SK-MEL-5 (cell line): ENCODE measurements around the gene KCNJ4. TPM values are rescaled to one million over a fixed set of nuclear protein-coding genes. Genes with fewer than 3 reads are reported as not detected.

Experiments used
- DNase-seq: peaks from one replicate; pipeline ENCODE4 v3.0.0-alpha.2; 2016; ENCODE audit warnings: low read depth, low spot score
- in situ Hi-C: cut with HindIII; loops from 2 replicates; pipeline ENCODE4 v1.10.0; 2016; ENCODE audit warnings: low sequenced_read_pairs, high pct_unique_total_duplicates, low pct_unique_long_range_greater_than_20kb
- total RNA-seq: library from RNA; depleted of rRNA; stranded (reverse); fragments of >200 nt; shearing (Covaris generic); gene quantifications from 2 replicates; pipeline ENCODE4 v1.2.3, GENCODE V29; 2014

The KCNJ4 gene
- total RNA-seq, 1 experiment from 2014 or later = 0.29 TPM

DNA sequence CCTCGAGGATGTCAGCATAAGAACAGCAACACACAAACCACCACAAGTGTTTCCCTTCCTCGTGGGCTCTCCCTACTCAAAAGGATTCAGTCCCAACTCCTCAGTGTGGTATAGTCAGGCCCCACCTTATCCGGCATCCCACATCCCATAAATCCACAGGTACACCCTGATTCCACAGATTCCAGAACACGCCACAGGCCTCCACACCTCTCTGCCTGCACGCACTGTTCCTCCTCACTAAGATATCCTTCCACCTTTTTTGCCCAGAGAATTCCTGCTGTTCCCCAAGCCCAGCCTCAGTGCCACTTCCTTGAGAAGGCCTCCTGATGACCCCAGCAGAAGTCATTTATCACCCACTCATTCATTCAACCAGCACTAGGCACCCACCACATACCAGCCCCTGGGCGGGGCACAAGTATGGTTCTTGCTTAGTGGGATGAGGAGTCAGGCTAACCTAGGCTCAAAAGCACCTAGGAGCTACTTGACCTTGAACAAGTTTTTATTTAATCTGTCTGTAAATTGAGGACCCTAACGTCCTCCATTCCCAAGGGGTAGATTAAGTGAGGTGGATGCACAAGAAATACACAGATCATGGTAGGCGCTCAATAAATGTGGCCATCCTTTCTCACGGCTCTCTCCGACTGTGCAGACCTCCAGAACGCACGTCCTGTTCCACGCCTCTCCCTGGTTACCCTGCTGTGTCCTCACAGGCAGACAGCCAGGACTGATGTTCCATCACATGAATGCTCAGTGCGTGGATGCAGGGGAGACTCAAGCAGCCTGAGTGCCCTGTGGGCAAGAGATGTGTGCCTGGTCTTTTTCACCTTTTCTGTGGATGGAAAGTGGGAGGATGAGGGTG, 2.1 kb upstream of the KCNJ4 start:
- in situ Hi-C loops = no loop called here

DNA sequence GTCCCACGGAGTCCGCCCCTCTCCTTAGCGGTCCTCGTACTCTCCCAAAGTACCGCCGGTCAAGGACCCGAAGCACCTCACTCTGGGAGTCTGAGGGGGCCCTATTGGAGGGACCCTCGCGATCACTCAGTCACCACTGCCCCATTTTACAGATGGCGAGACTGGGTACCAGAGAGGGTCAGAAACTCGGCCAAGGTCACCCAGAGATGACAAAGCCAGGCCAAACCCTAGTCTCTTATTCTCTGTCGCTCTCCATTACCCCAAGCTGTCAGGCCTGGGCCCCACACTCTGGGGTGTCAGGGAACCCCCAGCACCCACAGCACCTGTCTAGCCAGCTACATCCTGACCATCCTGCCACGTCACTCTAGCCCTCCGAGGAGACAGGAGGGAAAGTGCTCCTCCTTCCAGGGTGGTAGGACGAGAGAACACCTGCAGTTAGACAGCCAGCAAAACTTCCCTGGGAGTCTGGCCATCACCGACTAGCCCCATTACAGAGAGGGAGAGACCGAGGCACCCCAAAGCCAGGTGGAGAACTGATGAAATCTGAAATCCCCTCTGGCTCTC, 1.4 kb upstream of the KCNJ4 start:
- DNase-seq = no peak
- in situ Hi-C loops = no loop called here

More for the DNA sequence above, 2.1 kb upstream of the KCNJ4 start:
- DNase-seq = no peak

DNA sequence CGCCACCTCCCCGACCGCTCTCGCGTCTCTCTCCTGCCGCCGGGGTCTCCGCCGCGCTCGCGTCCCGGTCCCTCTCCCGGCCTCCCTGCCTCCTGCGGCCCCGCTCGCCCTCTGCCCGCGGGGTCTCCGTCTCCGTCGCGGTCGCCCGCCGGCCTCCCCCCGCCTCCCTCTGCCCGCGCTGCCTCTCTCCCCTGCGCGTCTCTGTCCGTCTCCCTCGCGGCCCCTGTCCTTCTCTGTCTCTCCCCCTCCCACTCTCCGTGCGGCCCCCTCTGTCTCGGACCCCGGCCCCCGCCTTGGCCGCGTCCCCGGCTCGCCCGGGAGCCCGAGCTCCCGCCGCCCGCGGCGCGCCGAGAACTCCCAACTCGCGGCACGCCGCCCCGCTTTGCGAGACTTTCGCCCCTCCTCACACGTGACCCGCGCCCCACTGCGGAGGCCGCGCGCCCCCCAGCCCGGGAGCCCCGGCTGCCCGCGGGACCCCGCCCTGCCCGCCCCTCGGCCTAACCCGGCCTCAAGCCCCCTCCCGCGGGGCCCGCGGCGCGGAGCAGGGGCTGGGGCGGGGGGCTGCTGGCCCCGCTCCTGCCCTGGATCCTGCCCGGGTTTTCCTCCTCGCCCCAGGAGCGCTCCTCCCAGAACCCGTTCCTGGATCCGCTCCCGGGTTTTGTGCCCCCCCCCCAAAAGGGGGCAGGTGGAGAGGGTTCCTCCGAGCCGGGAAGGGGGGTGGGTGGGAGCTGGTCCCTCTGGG, 702 bp upstream of the KCNJ4 start:
- DNase-seq = peak; percentile 60
- in situ Hi-C loops = no loop called here

DNA sequence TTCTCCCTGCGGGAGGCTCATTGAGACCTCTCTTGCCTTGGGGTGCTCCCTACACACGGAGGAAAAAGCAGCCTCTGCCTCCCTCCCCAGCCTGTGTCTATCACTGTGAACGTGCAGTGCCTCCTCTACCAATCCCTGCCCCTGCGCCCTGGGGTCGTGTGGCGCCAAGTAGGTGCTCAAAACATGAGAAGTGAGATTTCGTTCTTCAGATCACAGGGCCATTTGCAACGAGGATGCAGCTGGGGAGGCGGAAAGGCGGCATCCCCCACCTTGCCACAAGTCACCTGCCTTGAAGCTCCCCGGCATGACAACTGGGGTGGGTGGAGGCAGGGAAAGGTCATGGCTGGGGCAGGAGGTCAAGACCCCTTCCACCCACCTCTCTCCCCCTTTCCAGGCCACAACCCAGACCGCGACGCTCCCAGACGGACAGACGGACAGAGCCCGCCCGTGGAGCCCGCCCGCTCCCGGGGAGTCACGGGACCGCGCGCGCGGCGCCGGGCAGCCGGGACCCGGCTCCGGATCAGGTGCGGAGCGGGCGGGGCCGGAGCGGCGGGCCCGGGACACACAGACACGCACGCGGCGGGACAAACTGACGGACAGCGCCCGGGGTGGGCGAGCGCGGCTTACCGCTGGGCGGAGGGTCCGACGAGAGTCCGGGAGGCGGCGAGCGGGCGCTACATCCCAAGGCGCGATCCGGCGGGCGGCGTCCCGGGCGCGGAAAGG, 485 bp downstream of the KCNJ4 start:
- in situ Hi-C loops = no loop called here
- no peak for DNase-seq

DNA sequence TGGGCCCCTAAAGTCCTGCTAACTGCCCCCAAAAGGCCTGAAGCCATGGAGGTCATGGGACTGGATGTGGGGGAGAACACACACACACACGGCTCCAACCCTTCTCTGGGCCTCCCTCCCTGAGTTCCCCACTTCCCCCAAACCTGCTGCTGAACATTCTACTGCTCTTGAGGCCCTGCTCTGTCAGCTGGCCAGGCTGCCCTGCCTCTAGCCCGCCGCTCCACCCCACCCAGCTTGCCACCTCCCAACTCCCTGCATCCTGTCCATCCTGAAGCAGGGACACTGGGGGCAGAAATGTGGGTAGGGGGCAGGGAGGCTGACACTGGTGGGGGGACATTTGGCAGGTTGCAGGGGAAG, 1.0 kb downstream of the KCNJ4 start:
- in situ Hi-C loops = no loop called here
- no peak for DNase-seq

DNA sequence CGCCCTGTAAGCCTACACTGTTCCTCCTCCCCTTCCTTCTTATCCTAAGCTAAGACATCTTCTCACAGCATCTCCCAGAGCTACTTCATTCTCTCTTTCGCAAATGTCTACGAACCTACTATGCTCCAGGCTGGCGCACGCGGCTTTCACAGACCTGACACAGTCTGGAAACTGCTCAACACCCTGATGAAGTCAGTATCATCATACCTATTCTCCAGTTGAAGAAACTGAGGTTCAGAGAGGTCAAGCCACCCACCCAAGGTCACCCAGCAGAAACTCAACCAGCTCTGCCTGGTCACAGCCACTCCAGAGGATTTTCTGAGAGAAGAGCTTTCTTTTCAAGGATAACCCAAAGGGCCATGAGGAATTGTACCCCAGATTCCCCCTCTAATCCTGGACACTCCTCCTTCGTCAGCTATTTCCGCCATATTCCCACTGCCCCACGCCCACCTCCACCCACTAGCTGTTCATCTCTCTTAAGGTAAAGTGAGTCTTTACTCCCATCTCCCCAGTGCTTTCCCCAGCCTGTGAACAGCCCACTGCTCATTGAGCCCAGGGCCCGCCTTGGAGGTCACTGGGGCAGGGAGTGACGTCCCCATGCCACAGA, 1.8 kb downstream of the KCNJ4 start:
- in situ Hi-C loops = no loop called here
- no peak for DNase-seq

DNA sequence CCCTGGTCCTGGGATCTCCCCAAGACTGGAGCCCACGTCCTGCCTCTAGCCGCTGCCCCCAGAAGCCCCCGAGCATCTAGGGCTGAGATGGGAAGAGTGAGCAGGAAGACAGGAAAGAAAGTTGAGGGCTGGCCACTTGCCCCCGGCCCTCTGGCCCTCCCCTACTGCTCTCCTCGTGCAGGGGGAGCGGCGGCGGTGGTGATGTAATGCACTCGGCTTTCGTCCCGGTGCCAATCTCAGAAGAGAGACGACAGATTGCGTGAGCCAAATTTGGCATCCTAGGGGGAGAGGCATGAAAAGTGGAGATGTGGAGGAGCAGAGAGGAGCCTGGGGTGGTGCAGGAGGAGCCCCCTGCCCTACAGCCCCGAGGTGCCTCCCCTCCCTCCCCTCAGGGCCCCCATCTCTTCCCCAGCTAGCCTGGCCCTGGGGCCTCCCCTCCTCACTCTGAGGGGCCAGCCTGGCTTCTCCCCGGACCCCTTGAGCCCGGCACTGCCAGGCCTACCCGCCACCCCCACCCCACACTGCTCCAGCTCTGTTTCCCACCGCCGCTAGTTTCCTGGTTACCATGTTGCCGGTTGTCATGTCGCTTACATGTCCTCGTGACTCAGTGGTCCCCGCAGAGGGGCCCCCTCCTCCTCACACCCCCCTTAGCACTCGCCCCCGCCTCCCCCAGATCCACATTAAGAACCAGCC, 2.5 kb downstream of the KCNJ4 start:
- in situ Hi-C loops = no loop called here
- no peak for DNase-seq

DNA sequence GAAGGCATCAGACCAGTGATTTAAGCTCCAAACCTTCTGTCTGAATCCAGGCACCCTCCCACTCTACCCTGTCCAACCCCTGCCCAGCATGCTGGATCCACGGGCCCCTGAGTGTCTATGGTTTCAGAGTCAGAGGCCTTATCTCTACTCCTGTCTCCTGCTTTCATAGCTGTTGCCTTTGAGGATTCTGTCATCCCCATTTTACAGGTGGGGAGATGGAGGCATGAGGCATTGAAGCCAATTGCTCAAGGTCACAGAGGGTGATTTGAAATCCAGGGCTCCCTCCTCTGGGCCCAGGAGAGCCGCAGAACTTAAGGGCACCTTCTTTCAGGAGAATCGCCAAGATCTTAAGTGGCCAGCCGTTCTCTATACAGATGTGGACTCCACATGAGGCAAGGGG, 3.1 kb downstream of the KCNJ4 start:
- DNase-seq = no peak
- in situ Hi-C loops = no loop called here

DNA sequence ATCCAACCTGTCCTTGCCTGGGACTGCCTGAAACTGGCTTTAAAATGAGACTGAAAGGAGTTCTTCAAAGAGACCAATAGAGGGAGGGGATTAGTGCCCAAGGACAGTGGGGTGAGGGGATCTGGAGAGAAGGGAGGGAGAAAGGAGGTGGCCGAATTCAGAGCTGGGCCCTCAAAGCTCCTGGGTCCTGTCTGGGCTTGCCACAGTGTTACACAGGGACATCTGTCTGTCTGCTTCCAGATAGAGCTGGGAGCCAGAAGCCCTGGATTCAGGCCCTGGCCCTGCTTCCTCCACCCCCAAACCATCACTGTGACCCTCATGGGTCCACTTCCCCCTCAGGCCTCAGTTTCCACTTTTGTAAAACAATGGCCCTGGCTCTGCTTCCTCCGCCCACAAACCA, 3.6 kb downstream of the KCNJ4 start:
- DNase-seq = no peak
- in situ Hi-C loops = no loop called here

DNA sequence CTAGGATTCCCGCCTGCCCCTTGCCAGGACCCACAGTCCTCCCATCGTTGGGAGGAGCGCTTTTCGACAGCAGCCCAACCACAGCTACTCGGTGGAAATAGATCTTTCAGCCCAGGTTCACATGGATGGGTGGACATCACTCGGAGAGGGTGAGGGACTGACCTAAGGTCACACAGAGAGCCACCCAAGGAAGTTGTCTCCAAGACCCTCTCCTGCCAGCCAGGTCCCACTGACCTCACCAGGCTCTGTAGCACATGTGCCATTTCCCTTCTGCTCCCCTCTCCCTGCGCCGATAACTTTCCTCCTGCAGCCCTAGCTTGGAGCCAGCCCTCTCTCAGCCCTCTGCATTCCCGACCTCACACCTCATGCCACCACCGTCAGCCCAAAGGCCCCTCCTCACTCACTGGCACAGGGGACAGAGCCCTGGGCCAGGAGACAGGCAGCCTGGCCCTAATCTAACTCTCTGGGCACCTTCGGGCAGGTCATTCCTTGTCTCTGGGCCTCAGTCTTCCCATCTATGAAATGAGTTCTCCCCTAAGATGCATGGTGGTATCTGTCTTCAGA, 4.7 kb downstream of the KCNJ4 start:
- DNase-seq = no peak
- in situ Hi-C loops = no loop called here

DNA sequence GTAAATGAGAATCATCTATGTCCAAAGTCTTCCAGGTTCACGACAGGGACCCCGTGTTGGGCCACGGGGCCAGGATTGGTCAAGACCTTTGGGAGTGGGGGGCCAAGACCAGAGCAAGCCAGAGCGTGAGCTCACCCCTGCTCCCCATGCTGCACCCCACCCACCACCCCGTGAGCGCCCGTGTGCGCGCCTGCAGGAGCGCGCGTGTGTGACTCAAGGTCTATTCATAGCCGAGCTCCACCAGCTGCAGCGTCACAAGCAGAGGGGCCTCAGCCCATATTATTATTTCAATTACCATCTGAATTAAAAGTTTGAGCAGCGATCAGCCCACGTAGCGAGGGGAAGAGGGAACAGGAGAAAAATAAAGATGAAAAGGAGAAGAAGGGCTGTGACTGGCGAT, 5.2 kb downstream of the KCNJ4 start:
- no peak for DNase-seq
- in situ Hi-C loops = no loop called here

DNA sequence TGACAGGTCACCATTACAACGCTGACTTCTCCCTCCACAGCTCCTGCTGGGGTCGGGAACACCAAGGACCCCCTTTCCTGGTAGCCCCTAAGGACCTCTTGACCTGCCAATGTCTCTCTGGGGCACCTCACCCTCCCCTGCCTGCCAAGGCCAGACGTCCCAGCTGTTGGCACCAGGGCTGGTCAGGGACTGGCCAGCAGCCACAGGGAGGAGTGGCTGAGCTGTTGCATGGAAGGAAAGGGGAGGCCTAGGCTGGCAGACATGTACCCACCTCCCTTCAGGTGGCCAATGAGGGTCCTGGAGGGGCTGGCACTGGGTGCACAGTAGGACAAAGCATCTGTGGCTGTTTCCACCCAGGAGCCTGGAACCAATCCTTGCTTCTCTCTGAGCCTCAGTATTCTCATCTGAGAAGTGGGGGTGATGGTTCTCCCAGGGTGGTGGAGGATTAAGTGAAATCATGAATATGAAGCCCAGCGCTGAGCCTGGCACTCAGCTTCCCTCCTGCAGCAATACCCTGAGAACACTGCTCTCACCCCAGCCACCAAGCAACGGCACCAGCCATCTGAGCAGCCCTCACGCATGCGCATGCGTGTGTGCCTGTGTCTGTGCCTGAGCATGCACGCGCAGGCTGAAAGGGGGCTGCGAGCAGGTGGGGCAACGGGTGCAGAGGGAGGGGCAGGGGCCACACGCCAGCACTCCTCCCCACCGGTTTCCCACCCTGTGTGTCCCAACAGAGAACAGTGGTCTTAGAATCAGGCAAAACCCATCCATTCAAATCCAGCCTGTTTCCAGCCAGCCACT, 5.9 kb downstream of the KCNJ4 start:
- no peak for DNase-seq
- in situ Hi-C loops = no loop called here

DNA sequence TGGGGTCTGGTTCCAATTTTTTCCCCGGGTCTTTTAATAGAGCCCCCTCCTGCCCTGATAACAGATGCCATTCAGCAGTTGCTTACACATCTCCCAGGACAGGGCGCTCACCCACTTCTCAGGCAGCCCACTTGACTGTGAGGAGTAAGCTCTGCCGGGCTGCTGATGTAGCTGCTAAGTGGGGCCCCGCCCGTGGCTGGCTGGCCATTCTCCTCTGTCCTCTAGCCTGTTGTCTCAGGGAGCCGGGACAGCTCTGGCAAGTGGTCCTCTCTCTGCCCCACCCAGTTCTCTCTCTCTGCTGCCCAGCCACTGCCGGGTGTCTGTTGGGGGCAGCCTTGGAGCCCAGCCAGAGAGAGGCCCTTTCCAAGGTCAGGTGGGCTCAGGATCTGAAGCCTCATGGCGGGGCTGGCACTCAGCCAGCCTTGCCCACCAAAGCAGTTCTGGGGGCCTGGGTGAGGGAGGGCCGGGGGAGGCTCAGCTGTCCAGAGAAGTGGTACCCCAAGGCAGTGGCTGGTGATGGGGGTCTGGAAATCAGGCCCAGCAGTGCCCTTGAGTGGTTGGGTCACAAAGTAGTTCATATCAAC, 8.9 kb downstream of the KCNJ4 start:
- in situ Hi-C loops = no loop called here
- DNase-seq = no peak

DNA sequence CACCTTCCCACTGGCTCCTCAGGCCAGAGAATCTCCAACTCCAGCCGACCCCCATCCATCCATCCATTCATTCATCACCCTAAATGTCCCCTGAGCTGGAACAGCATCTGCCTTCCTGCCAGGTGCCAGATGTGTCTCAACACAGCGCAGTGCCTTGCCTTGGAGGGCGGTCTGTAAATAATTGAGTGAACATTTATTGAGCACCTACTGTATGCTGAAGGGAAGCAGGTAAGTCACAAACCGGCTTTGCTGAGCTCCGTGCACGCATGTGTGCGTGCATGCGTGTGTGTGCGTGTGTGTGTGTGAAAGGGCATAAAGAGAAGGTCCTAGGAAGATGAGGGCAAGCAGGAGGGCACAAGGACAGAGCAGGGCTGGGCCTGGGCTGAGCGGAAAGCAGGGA, 10.2 kb downstream of the KCNJ4 start:
- no peak for DNase-seq
- in situ Hi-C loops = no loop called here

DNA sequence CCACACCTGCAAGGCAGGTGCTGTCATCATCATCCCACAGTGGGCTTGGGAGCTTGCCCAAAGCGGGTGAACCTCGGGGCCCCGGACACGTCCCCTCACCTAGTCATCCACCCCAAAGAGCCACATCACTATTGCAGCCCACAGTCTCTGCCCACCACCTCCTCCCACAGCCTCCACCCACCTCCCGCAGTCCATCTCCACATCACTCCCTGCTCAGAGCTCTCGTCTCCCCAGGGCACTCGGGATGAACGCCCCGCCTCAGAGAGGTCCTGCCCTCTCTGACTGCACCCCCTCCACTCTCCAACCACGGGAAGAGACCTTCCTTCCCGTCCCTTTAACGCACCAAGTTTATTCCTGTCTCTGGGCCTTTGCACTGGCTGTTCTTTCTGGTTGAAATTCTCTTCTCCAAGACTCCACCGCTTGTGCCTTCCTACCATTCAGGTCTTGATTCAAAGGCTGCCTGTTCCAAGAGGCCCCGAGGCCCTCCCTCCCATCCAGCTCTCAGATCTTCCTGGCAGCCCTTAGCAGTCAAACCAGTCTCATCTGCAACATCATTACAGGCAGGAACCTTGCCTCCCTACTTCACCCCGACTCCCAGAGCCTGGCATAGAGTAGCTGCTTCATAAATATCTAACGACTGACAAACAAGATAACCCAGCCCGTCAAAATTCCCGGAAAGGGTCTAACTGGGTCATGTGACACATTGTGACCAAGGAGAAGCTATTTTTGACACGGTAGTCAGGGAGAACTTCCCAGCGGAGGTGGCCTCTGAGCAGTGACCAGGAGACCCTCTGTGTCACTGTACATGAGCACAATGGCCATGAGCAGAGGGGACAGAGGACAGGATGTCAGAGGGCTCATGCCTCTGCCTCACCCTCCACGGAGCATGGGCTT, 11.1 kb downstream of the KCNJ4 start:
- DNase-seq = no peak
- in situ Hi-C loops = no loop called here
